NCI-H187 treated with DMSO at 0.1 percent for 48 hours (cell line): ENCODE data around the gene NDE1.
A peak's percentile ranks its signal among the peaks of the same experiment; 100 is the strongest.
"Not testable (repeated sequence)": the region's sequence is repeated elsewhere in the genome, so short reads cannot be mapped to it uniquely, and the experiment has no call there.

Experiments
- DNase-seq: peaks from one replicate; lab custom pipeline; 2025; lab: John Stamatoyannopoulos, UW

Gene NDE1

GRCh38 chr16:15620611-15621195 is 29.3 kb upstream of the NDE1 start:
- DNase-seq, result no peak

DNA sequence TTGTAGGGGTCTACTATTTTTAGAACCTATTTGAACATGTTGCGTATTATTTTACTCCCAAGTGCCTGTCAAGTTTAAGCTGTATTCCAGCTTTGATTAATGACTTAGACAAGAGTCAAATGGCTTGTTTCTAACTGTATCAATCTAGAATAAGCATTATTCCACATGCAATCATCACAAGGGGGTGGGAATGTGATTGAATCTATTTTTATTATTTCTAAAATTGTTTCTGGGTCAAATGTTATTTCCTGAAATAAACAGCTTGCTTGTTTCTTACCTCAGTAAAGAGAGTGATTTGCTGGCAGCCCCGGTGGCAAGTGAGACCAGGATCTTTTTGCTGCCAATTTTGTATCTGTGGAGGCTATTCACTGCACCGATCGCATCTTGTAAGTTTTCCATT is 28.6 kb upstream of the NDE1 start:
- no peak for DNase-seq

- DNase-seq, result no peak
These were observed 28.2 kb upstream of the NDE1 start for GRCh38 chr16:15621889-15622288.

DNA sequence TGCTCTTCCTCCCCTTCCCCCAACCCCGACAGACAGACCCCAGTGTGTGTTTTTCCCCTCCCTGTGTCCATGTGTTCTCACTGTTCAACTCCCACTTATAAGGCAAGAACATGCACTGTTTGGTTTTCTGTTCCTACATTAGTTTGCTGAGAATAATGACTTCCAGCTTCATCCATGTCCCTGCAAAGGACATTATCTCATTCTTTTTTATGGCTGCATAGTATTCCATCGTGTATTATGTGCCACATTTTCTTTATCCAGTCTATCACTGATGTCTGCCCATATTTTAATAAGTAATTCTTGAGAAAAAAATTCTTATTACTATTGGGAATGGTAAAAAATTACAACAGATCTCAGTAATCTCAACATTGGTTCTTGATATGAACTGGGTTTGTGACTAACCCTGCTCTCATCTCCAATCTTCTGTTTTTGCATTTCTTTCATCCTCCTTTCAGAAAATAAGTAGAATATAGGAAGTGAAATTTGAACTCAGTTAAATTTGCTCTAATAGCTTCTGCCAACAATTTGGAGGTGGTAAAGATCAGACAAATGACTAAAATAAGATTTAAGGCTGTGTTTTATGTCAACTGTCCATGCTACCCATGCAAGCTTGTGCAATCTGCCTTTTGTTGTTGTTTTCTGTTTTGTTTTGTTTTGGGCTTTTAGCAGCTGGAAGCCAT is 18.2 kb upstream of the NDE1 start:
- no peak for DNase-seq

- no peak for DNase-seq
These were observed 14.1 kb upstream of the NDE1 start for GRCh38 chr16:15635926-15636325.

DNA sequence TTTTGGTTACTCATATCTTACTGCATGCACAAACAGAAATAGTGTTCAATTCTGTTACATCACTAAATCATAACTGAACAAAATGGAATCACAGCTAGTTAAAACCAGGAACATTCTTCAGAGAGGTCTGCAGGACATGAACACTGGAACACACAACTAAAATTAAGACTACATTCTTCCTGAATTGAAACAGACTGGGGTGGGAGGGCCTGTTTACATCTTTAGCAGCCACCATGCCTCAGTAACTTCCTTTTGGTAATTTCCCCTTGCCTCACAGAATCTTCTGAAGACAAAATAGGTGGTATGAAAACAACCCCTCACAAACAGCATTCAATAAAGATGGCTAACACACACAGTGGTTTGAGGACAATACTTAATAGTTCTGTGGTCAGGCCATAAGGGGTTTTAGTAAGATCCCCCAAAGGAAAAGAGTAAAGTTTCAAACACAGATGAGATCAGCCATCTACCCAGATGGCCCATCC is 13.6 kb upstream of the NDE1 start:
- no peak for DNase-seq

GRCh38 chr16:15639061-15639568 is 10.9 kb upstream of the NDE1 start:
- DNase-seq, result no peak

GRCh38 chr16:15640966-15641365 is 9.1 kb upstream of the NDE1 start:
- DNase-seq, result no peak

DNA sequence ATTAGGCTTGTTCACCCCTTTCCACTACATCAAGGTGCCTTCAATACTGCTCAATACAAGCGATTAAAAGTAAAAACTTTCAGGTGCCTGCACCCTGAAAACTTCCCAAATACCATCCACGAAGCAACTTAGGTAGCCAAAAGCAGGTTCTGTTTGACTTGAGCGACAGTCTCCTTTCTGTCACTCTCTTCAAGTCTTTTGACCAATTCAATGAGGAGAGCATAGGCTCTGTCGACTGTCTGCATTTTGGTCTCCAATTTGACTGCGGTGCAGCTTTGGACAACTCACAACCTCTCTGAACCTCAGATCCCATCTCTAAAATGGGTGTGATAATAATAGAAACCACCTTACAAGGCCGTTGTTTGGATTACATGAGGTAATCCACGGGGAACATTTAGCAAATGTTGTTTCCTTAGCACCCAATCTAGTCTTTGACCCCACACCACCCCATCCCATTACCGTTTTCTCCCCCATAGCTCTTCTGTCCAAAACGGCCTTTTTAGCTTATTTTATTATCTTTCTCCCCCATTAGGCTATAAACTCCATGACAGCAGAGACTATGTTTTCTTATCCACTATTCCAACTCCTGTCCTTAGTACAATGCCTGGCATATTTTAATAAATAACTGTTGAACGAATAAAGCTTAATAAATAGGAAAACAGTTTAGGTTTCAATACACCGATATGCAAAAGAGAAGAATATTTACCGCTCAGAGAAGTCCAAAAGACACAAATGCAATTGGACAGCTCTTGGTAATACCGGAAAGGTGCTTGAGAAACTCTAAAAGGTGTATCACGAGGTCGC is 8.1 kb upstream of the NDE1 start:
- DNase-seq, result no peak

GRCh38 chr16:15642557-15643047 is 7.4 kb upstream of the NDE1 start:
- peak; percentile 1 for DNase-seq

GRCh38 chr16:15643048-15643945 is 6.7 kb upstream of the NDE1 start, which contains the start of gene MARF1:
Gene MARF1, minus strand, starts transcription at chr16:15643154. Its CDS starts 3,921 bp downstream, at chr16:15639233.
- peak; percentile 21 for DNase-seq

DNA sequence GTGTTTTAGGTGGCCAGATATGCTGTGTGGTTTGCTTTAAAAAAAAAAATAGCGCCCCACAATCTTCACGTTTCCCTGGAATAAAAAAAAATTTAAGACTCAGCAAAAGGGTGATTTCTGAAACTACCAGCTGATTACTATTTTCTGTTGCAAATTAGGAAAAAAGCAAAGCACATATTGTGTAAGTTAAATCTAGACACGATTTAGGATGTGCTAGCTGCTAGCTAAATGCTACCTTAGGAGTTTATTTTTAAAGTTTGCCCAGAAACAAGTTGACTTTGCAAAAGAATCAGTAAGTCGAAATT is 6.1 kb upstream of the NDE1 start:
- no peak for DNase-seq

GRCh38 chr16:15644267-15644961 is 5.6 kb upstream of the NDE1 start:
- no peak for DNase-seq

DNA sequence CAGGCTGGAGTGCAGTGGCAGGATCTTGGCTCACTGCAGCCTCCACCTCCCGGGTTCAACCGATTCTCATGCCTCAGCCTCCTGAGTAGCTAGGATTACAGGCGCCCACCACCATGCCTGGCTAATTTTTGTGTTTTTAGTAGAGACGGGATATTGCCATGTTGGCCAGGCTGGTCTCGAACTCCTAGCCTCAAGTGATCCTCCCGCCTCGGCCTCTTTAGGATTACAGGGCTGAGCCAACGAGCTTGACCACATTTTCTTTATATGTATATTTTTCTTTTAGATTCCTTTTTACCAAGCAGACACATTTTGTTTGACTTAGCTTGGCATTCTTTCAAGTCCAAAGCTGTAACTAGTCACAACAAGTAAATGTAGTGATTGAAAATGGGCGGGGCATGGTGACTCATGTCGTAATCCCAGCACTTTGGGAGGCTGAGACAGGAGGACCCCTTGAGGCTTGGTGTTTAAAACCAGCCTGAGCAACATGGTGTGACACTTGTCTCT is 5.0 kb upstream of the NDE1 start:
- DNase-seq, result not testable (repeated sequence)

- DNase-seq, result not testable (repeated sequence)
These were observed 3.3 kb upstream of the NDE1 start for GRCh38 chr16:15646557-15647293.

DNA sequence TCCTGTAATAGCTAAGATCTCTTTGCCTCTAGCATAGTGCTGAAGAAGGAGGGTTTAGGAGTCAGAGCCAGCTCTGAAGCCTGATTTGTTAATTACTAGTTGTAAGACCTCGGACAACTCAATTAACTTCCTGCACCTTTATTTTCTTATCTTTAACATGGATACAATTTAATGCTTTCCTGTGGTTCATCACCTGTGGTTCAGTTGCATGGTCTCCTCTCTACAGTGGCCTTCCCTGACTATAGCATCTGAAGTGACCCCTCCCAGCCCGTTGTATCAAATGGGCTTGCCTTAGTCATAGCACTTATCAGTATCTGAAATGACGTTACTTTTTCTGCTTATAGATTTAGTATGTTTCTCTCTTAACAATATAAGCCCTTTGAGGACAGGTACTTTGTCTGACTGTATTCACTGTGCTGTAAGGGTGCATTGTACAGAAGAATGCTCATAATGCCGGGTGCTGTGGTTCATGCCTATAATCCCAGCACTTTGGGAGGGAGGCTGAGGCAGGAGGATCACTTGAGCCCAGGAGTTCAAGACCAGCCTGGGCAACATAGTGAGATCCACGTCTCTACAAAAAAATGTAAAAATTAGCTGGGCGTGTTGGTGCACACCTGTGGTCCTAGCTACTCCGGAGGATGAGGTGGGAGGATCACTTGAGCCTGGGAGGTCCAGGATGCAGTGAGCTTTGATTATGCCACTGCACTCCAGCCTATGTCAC is 2.6 kb upstream of the NDE1 start:
- no peak for DNase-seq

- DNase-seq, result no peak
These were observed 1.8 kb upstream of the NDE1 start for GRCh38 chr16:15648135-15648730.

DNA sequence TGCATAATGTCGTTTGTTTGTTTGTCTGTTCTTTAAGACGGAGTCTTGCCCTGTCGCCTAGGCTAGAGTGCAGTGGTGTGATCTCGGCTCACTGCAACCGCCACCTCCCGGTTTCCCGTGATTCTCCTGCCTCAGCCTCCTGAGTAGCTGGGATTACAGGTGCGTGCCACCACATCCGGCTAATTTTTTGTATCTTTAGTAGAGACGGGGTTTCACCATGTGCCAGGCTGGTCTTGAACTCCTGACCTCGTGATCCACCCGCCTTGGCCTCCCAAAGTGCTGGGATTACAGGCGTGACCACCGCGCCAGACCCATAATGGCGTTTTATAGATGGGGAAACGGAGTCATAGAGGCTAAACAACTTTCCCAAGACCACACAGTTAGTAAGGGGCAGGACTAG is 734 bp upstream of the NDE1 start:
- DNase-seq, result not testable (repeated sequence)

GRCh38 chr16:15649727-15650018 is 372 bp upstream of the NDE1 start:
- no peak for DNase-seq
